ELF-1 (cell line): Measurements from ENCODE around the gene IGSF11.
"Not testable (repeated sequence)": the region's sequence is repeated elsewhere in the genome, so short reads cannot be mapped to it uniquely, and the experiment has no call there.

Experiments used
- DNase-seq: peaks from one replicate; pipeline ENCODE4 v3.0.0-alpha.2; 2016; ENCODE audit warnings: low read depth, low spot score

IGSF11 gene

GRCh38 chr3:118868051-118868450, 166.6 kb downstream of the IGSF11 start:
- no peak for DNase-seq

DNA sequence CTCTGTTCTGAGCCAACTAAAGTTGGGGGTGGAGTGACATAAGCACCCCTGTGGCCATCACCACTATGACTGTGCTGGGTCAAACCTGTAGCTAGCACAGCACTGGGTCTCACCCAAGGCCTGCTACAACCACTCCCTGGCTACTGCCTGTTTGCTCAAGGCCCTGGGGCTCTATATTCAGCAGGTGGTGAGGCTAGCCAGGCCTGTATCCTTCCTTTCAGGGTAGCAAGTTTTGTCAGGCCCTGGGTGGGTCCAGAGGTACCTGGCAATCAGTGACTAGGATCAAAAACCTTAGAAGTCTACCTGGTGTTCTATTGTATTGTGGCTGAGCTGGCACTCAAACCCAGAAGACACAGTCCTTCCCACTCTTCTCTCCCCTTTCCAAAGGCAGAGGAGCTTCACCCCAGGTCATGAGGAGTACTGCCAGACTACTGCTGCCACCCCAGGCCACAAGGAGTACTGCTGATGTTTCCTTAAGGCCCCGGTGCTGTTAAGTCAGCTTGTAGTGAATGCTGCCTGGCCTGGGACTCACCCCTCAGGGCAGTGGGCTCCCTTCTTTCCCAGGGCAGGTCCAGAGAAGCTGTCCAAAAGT, 170.8 kb downstream of the IGSF11 start:
- DNase-seq: peak; percentile 46

DNA sequence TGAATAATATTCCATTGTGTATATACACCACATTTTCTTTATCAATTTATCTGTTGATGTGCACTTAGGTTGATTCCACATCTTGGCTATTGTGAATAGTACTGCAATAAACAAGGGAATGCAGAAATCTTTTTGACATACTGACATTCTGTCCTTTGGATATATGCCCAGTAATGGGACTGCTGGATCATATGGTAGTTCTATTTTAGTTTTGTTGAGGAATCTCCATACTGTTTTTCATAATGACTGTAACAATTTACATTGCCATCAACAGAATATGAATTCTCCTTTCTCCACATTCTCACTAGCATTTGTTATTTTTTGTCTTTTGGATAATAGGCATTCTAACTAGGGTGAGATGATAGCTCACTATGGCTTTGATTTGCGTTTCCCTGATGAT, 174.7 kb downstream of the IGSF11 start:
- DNase-seq: no peak

GRCh38 chr3:118851466-118852193, 183.0 kb downstream of the IGSF11 start:
- DNase-seq: not testable (repeated sequence)

GRCh38 chr3:118850687-118851086, 184.0 kb downstream of the IGSF11 start:
- no peak for DNase-seq
